Retinal pigment epithelial cell (primary cell): ENCODE measurements around the gene KRTAP4-1.
"Not testable (repeated sequence)": the region's sequence is repeated elsewhere in the genome, so short reads cannot be mapped to it uniquely, and the experiment has no call there.

ENCODE experiments used
- DNase-seq: peaks from one replicate; pipeline ENCODE4 v3.0.0-alpha.2; 2010; ENCODE audit warnings: low read depth
- H3K4me3 ChIP-seq: 2 replicates; pipeline ENCODE4 v1.5.1; 2011; ENCODE audit warnings: mild to moderate bottlenecking, low read length, control low read depth, moderate library complexity
- CTCF ChIP-seq: conservative IDR thresholded peaks from 2 replicates; pipeline ENCODE4 v1.5.1; 2011; ENCODE audit warnings: low read depth, low read length, control low read depth, inconsistent platforms

The KRTAP4-1 gene

GRCh38 chr17:41168121-41168520 is 16.6 kb downstream of the KRTAP4-1 start, which contains the start of gene KRTAP4-3:
KRTAP4-3 (minus strand) TSS chr17:41168221; CDS start chr17:41168172, 49 bp downstream.
- no peak for TF ChIP-seq CTCF
- no peak for DNase-seq
- H3K4me3 ChIP-seq: no peak within 1 kb of the TSS

- no peak for TF ChIP-seq CTCF
- DNase-seq: no peak
- no peak overlapping the region for H3K4me3 ChIP-seq
Observed at GRCh38 chr17:41167561-41167960, 17.1 kb downstream of the KRTAP4-1 start.

DNA sequence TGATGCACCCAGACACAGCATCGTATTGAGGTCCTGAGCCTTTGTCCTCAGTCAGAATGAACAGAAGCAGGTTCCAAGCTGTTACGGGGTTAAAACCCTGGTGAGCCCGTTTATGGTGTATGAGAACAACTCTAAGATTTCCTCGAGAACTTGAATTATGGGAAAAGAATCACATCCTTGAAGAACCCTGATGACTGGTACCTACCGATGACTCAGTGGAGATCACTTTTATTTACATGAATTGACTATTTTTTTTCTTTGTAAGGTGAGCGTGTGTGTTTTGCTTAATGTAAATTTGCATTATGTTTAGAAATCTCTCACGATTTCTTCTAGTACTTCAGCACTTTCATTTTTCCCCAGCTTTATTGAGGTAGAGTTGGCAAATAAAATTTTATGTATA is 20.9 kb downstream of the KRTAP4-1 start:
- no peak for TF ChIP-seq CTCF
- no peak for DNase-seq
- no peak overlapping the region for H3K4me3 ChIP-seq

DNA sequence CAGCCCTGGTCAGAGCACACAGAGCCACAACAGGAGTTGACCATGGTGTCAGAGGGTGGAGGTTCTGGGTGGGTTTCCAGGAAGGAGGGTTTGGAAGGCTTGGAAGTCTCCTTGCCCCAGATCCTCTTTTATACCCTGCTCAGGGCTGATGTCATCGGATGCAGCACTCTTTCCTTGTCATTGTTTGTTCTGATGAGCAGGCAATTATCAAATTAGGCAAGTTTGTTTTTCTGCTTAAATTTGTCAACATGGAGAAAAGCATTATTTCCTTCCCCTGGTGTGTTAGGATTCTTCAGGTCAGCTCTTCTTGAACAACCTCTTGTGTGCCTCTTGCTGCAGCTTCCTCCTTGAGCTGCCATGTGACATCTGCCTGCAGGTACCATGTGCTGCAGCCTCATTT is 24.1 kb downstream of the KRTAP4-1 start, which contains the start of gene KRTAP4-4:
KRTAP4-4 (minus strand) TSS at position 101 of the 400 bp plus-strand sequence; CDS start at position 44, 57 bp downstream.
- TF ChIP-seq CTCF: no peak
- no peak within 1 kb of the TSS for H3K4me3 ChIP-seq
- DNase-seq: no peak

DNA sequence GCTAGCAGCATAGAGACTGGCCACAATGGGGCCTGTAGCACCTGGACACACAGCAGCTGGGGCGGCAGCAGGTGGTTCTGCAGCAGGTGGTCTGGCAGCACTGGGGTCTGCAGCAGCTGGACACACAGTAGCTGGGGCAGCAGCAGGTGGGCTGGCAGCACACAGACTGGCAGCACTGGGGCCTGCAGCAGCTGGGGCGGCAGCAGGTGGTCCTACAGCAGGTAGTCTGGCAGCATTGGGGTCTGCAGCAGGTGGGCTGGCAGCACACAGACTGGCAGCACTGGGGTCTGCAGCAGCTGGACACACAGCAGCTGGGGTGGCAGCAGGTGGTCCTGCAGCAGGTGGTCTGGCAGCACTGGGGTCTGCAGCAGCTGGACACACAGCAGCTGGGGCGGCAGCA is 24.5 kb downstream of the KRTAP4-1 start:
- DNase-seq, H3K4me3 ChIP-seq: not testable (repeated sequence)

DNA sequence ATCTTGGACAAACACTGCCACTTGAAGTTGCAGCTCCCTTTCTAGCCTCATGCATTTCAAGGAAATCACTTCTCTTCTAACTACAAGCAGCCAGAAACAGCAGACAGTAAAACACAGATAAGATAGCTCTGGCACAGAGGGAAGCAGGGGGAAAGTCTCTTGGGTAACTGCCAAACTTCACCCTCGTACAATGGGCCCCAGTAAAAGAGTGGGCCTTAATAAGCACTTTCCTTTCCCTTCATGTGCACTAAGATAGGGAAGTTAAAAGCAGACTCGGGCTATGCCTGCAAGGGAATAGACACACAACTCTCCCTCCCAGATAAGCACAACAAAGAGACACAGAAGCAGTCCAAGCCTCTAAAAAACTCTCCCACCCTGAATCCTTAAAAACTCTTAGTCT is 30.9 kb downstream of the KRTAP4-1 start:
- no peak for DNase-seq
- no peak overlapping the region for H3K4me3 ChIP-seq
- no peak for TF ChIP-seq CTCF

- no peak for TF ChIP-seq CTCF
- DNase-seq: no peak
- H3K4me3 ChIP-seq: no peak overlapping the region
Observed at GRCh38 chr17:41151525-41151924, 33.2 kb downstream of the KRTAP4-1 start.

DNA sequence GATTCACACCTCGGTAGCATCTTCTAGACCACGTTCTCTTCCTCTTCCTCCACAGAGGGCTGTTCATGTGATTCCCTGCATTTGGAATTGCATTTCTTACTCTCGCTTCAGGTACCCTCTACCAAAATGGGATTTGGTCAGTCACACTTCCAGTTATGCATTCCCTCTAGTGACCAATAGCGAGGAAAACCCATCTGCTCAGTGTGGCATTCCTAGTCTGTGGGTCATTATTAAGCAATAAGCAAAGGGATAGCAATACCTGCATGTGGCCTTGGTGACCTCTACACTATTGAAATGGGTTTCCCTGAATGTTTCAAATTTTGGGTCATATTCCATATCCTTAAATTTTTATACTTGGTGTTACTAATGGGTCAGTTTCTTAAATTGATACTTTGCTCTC is 34.7 kb downstream of the KRTAP4-1 start:
- TF ChIP-seq CTCF: no peak
- DNase-seq: no peak
- H3K4me3 ChIP-seq: no peak overlapping the region
